DMS 273 treated with DMSO at 0.1 percent for 48 hours (cell line): ENCODE results near the gene TAS2R60.
"Not testable (repeated sequence)": the region's sequence is repeated elsewhere in the genome, so short reads cannot be mapped to it uniquely, and the experiment has no call there.

ENCODE experiments used
- DNase-seq: peaks from one replicate; lab custom pipeline; 2025; lab: John Stamatoyannopoulos, UW

Gene TAS2R60

GRCh38 chr7:143479055-143479766 is 36.0 kb downstream of the TAS2R60 start:
- no peak for DNase-seq

DNA sequence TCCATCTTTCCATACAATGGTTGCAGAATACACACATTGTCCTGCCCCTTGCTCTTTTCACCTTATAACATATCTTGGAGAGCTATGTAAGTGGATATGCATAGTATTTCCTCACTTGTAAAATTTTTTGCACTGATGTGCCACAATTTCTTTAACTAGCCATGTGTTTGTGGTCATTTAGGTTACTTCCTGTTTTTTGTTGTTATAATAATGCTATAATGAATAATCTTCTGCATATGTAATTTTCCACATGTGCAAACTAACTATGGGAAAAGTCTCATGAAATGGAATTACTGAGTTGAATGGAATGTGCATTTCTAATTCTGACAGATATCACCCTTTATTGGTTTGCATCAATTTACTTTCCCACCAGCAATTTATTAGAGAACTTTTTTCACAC is 37.2 kb downstream of the TAS2R60 start:
- DNase-seq: no peak

- no peak for DNase-seq
Measured at GRCh38 chr7:143484119-143484518, 40.9 kb downstream of the TAS2R60 start.

- no peak for DNase-seq
Measured at GRCh38 chr7:143485094-143485493, 41.8 kb downstream of the TAS2R60 start.

DNA sequence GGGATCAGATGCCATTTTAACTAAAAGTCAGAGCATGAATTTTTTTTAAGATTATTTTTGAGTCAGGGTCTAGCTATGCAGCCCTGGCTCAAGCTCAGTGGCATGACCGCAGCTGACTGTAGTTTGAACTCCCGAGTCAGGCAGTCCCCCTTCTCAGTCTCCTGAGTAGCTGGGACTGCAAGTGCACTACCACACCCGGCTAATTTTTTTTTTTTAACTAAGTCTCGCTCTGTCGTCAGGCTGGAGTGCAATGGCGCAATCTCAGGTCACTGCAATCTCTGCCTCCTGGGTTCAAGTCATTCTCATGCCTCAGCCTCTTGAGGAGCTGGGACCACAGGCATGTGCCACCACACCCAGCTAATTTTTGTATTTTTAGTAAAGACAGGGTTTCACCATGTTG is 42.2 kb downstream of the TAS2R60 start:
- no peak for DNase-seq

DNA sequence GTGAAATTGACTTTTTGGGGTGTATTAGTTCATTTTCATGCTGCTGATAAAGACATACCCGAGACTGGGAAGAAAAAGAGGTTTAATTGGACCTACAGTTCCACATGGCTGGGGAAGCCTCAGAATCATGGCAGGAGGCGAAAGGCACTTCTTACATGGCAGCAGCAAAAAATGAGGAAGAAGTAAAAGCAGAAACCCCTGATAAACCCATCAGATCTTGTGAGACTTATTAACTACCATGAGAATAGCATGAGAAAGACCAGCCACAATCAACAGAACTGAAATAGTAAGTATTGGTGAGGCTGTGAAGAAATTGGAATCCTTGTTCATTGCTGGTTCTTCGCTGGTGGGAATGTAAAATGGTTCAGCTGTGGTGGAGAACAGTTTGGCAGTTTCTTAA is 43.0 kb downstream of the TAS2R60 start:
- DNase-seq: not testable (repeated sequence)

GRCh38 chr7:143487061-143487460 is 43.8 kb downstream of the TAS2R60 start:
- no peak for DNase-seq

- DNase-seq: no peak
Measured at GRCh38 chr7:143487566-143487965, 44.3 kb downstream of the TAS2R60 start.

DNA sequence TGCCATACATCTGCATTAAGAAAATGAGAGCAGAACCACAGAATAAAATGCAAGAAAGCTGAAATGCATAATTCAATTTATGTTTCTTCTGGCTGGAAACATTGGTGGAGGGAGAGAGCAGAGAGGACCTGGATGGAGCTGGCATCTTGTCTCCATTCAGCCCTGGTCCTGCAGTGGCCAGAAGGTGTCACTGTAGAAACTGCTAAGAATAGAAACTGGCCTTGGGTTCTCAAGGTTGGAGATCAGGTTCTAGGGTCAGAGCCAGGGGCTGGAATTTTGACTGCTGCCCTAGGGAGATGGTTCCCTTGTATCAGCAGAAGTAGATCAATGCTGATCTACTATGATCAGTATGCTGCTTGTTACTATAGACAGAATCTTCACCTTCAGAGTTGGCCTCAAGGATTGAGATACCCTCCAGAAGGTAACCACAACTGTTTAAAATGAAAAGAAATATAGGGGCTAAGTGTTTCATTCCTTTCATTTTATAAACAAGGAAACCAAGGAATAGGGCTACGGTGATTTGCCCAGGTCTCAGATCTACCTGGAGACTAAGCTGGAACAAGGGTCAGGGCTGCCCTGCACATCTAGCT is 47.6 kb downstream of the TAS2R60 start:
- DNase-seq: no peak

DNA sequence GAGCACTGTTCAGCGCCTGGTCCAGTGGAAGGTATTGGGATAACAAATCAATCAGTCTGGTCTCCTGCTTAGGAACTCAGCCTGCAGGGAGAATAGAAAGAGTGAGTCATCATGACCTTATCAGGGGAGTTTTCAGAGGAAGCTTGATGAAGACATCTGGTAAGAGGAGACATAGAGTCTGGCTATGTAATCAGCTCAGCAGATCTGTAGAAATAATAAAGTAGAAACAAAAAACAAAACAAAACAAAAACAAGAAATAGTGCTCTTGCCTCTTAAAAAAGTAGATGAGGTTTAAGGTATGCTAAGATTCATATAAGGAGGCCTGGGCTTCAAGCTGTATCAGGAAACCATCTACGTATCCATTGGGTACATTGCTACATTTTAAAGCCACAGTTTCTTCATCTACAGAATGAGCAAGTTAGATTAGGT is 48.8 kb downstream of the TAS2R60 start:
- no peak for DNase-seq

- no peak for DNase-seq
Measured at GRCh38 chr7:143492799-143493739, 49.8 kb downstream of the TAS2R60 start.

- DNase-seq: no peak
Measured at GRCh38 chr7:143493751-143494150, 50.5 kb downstream of the TAS2R60 start.
